Measurements from ENCODE around the gene HOXB3. TPM values are rescaled to one million over a fixed set of nuclear protein-coding genes. Genes with fewer than 3 reads are reported as not detected.
A peak's percentile ranks its signal among the peaks of the same experiment; 100 is the strongest.

The HOXB3 gene
- total RNA-seq, 2 donors from 2014 or later: 9.0 to 15.4 TPM

DNA sequence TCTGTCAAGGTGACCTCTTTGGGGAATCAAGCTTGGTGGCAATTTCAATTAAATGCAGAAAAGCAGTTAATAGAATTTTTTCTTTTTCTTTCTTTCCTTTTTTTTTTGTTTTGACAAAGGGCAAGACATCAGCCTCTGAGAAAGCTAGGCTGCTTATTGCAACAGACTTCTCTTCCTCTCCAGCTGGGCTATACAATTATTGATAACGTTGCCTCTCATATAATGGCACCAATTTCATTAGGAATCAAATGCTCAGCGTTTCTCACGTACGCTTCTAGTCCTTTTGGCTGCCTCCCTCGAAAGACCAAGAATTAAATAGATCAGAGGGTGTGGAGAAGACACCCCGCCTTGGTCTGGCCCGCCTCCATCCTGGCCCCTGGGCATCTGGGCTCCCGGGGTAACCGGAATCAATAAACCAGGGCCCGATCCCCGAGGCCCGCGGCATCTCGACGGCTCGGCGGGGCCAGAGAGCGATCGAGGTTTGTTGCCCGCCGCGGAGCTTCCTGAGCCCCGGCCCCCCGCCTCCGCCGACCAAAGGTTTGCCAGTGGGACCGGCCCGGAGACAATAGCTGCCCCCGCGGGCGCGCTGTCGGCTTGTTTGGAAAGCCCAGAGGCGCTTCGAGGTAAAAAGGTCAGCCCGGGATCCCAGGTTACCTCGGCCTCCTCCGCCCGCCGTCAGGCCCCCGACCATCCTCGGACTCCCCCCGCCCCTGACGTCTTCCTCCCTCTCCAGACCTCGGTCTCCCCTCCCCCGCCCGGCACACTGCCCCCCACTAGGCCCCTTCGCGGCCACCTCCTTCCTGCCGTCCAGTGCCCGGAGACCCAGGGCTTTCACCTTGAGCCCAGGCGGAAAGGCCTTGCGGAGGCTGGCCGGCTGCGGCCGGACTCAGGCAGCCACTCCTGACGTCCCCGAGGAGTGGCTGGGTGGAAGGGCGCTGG lies 63.2 kb downstream of the HOXB3 start:
- Mint-ChIP-seq H3K4me3 (peak overlapping the region; percentile 53), H3K9me3 (no peaks in the 10 kb centered on the region), H3K27me3 (peaks cover 22 to 23% of the 10 kb centered on the region in 2 donors), H3K27ac (no peak overlapping the region), H3K36me3 (peaks cover 5% of the 10 kb centered on the region), H3K4me1 (ENCODE audit: low read depth in 2 of 2) (peaks cover 5 to 11% of the 10 kb centered on the region in 2 donors)
- ATAC-seq (peak in 1 of 2 donors; percentile 24), DNase-seq (ENCODE audit: low spot score) (no peak)

DNA sequence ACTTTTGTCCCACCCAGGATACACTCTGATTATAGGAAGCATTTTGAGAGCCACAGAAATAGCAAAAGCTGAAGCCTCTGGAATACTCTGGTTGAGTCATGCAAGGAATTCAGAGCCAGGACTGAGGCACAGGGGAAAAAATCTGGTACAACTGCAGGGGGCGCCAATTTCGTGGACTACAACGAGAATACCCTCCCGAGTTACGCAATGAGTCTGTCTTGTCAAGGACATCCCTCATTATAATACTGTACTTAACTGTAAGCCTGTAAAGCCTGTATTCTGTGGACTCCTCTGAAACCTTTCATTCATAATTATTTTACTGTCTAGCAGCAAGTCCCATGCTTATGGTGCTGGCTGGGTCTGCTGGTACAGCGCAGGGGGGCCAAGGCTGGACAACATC lies 67.0 kb downstream of the HOXB3 start:
- Mint-ChIP-seq H3K4me3 (no peak overlapping the region), H3K27ac (no peak overlapping the region), H3K9me3 (no peaks in the 10 kb centered on the region), H3K27me3 (peaks cover 23 to 24% of the 10 kb centered on the region in 2 donors), H3K4me1 (ENCODE audit: low read depth in 2 of 2) (peaks cover 5 to 11% of the 10 kb centered on the region in 2 donors), H3K36me3 (peaks cover 5% of the 10 kb centered on the region)
- ATAC-seq: no peak
- DNase-seq (ENCODE audit: low spot score): no peak

DNA sequence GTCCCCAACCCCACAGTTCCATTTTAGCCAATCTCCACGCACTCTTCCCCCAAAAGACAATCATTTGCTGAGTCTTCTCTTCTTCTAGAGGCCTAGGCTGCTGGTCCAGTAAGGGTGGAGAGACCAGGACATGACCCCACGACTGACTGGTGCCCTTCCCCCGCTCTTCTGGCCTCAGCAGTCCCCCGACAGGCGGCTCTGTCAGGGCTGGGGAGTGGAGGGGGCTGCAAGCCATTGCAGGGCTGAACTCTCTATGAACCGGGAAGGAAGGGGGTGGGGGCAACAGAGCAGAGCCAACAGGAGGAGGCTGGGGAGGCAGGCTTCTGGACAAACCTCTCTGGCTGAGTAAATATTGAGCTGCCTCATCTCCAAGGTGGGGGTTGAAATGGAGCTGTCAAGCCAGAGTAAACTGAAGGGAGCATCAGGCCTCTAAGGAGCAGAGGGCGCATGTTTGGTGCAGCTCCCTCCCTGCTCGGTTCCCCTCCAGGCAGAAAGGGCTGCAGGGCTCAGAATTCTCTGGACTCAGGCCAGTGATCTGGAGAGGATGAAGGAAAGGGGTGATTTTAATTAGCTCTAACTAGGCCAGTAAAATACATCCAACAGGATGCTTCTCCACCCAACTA lies 67.9 kb downstream of the HOXB3 start:
- Mint-ChIP-seq H3K27me3 (peaks cover 23 to 29% of the 10 kb centered on the region in 2 donors), H3K36me3 (peaks cover 5% of the 10 kb centered on the region), H3K4me1 (ENCODE audit: low read depth in 2 of 2) (peaks cover 5 to 11% of the 10 kb centered on the region in 2 donors), H3K9me3 (no peaks in the 10 kb centered on the region), H3K27ac (no peak overlapping the region), H3K4me3 (no peak overlapping the region)
- no peak for ATAC-seq
- DNase-seq (ENCODE audit: low spot score): no peak

DNA sequence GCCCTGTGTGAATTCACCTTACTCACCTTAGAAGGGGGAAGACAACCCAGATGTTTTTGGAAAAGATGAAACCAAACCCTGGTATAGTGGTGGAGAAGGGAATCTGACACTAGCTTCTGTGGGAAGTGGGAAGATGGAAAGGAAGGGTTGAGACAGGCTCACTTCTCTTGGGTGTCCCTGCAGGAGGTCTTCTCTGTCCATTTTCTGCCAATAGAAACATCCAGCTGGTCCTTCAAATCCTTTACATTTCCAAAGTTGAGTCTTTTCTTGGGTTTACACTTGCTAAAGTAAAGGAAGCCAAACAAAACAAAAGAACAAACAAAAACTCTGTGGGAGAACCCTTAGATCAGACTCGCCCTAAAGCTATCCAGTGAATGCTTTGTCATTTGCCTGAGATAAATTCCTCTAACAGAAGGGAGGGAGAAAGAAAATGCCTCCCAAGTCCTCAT lies 69.4 kb downstream of the HOXB3 start:
- Mint-ChIP-seq H3K4me3 (no peak overlapping the region), H3K27me3 (peaks cover 14 to 21% of the 10 kb centered on the region in 2 donors), H3K36me3 (no peaks in the 10 kb centered on the region), H3K27ac (peak overlapping the region in 1 of 2 donors; percentile 47), H3K4me1 (ENCODE audit: low read depth in 2 of 2) (no peaks in the 10 kb centered on the region), H3K9me3 (no peaks in the 10 kb centered on the region)
- ATAC-seq (no peak), DNase-seq (ENCODE audit: low spot score) (no peak)

GRCh38 chr17:48519427-48519826 lies 70.6 kb downstream of the HOXB3 start:
- Mint-ChIP-seq H3K9me3 (no peaks in the 10 kb centered on the region), H3K27me3 (peaks cover 14 to 21% of the 10 kb centered on the region in 2 donors), H3K4me1 (ENCODE audit: low read depth in 2 of 2) (peaks cover 5 to 8% of the 10 kb centered on the region in 2 donors), H3K4me3 (no peak overlapping the region), H3K27ac (no peak overlapping the region), H3K36me3 (no peaks in the 10 kb centered on the region)
- ATAC-seq (no peak), DNase-seq (ENCODE audit: low spot score) (no peak)

DNA sequence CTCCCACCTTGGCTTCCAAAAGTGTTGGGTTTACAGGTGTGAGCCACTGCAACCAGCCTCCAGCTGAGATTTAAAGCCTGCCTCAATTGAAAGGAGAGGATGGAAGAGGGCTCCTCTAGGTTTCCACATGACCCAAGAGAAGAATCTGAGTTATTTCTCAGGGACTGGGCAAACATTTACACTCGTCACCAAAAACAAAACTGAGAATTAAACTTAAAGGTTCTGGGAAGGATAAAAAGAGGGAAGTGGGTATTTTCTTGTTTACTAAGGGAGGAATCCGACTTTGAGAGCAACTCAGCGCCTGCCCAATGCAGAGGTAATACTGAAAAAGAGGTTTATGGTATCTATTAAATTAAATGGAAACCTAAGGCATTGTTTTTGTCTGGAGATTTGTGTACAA lies 72.6 kb downstream of the HOXB3 start:
- peaks cover 14 to 27% of the 10 kb centered on the region in 2 donors for H3K27me3 Mint-ChIP-seq
- no peak overlapping the region for H3K4me3 Mint-ChIP-seq
- no peaks in the 10 kb centered on the region for H3K36me3 Mint-ChIP-seq
- ATAC-seq (no peak), DNase-seq (ENCODE audit: low spot score) (no peak)
- H3K4me1 Mint-ChIP-seq (ENCODE audit: low read depth in 2 of 2): peaks cover 19 to 25% of the 10 kb centered on the region in 2 donors
- H3K27ac Mint-ChIP-seq: no peak overlapping the region
- H3K9me3 Mint-ChIP-seq: no peaks in the 10 kb centered on the region

DNA sequence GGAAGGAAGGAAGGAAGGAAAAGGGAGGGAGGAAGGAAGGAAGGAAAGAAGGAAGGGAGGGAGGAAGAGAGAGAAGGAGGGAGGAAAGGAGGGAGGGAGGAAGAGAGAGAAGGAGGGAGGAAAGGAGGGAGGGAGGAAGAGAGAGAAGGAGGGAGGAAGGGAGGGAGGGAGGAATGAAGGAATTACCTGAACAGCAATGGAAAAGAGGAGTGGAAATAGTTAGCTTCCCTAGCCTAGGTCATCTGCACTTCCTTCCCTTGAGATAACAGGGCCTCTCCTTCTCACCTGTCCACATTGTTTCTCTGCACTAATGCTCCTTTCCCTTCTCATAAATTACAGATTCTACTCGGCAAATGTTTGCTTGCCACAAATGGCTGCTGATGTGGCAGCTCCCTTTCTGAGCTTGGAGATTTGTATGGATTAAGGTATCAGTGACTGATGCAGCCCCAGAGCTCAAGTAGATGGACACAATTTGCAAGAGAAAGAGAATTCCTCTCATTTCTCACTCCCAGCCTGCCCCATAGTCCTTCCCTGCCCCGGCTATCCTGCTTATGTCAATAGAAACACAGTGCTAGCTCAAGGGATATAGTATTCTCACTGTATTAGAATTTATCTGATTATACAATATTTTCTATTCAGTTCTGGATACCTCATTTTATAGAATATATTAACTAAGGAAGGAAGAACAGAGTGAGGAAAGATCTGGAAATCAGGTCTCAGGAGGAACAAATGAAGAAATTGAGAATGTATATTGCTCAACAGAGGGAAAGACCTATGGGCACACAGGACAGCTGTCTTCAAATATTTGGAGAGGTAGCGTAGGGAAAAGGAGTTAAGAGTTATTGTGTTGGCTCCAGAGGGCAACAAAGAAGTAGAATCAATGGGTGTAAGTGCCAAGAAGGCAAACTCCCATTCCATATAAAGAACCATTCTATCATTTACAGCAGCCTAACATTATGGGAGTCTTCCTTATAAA lies 73.8 kb downstream of the HOXB3 start:
- H3K9me3 Mint-ChIP-seq: no peaks in the 10 kb centered on the region
- H3K4me1 Mint-ChIP-seq (ENCODE audit: low read depth in 2 of 2): peaks cover 19 to 34% of the 10 kb centered on the region in 2 donors
- peaks cover 14 to 23% of the 10 kb centered on the region in 2 donors for H3K27me3 Mint-ChIP-seq
- H3K36me3 Mint-ChIP-seq: no peaks in the 10 kb centered on the region
- ATAC-seq: no peak
- H3K27ac Mint-ChIP-seq: peak overlapping the region; percentile 5 to 69
- DNase-seq (ENCODE audit: low spot score): no peak
- H3K4me3 Mint-ChIP-seq: no peak overlapping the region

DNA sequence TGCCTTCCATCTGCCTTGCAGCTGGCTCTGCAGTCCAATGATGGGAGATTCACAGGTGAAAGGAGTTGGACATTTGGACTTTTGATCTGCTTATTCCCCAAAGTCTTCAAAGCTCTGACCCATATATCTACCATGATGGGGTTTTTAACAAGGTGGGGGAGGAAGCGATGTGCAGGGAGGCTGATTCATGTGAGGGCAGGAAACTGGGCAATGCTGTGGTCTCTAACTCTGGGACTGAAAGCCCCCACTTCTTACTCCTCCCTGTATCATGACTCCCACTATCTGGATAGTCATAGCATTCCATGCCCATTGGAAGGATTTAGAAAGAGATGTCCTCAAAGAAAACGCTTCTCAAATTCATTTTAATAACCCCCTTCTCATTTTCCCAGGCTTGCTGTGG lies 75.6 kb downstream of the HOXB3 start:
- no peak for DNase-seq (ENCODE audit: low spot score)
- Mint-ChIP-seq H3K27ac (peak overlapping the region; percentile 16 to 49), H3K27me3 (peaks cover 14 to 23% of the 10 kb centered on the region in 2 donors), H3K4me1 (ENCODE audit: low read depth in 2 of 2) (peaks cover 28 to 44% of the 10 kb centered on the region in 2 donors), H3K9me3 (no peaks in the 10 kb centered on the region), H3K36me3 (no peaks in the 10 kb centered on the region), H3K4me3 (peak overlapping the region; percentile 65)
- ATAC-seq: peak in 1 of 2 donors; percentile 58

GRCh38 chr17:48513666-48514455 lies 76.2 kb downstream of the HOXB3 start:
- no peaks in the 10 kb centered on the region for H3K36me3 Mint-ChIP-seq
- DNase-seq (ENCODE audit: low spot score) (no peak), ATAC-seq (no peak)
- no peaks in the 10 kb centered on the region for H3K9me3 Mint-ChIP-seq
- peak overlapping the region; percentile 65 for H3K4me3 Mint-ChIP-seq
- H3K27me3 Mint-ChIP-seq: peaks cover 14 to 23% of the 10 kb centered on the region in 2 donors
- peaks cover 28 to 44% of the 10 kb centered on the region in 2 donors for H3K4me1 Mint-ChIP-seq (ENCODE audit: low read depth in 2 of 2)
- H3K27ac Mint-ChIP-seq: peak overlapping the region in 1 of 2 donors; percentile 49

DNA sequence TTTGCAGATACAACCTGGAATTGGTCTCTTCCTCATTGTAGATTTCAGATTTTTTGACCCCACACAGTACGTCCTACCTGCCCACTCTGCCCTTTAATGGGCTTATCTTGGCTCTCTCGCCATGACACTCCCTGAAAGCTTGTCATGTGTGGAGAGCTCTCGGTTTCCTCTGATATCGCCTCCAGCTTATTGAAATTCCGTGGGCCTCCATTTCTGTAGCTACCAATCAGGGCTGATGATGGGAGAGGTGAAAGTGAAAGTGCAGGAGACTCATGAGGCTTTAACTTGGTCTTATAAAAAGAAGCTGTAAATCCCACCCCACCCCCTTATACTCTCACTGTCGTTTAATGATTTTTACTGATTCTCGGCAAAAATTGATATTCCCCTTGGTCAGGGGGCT lies 76.9 kb downstream of the HOXB3 start:
- DNase-seq (ENCODE audit: low spot score) (no peak), ATAC-seq (no peak)
- Mint-ChIP-seq H3K9me3 (no peaks in the 10 kb centered on the region), H3K27ac (peak overlapping the region in 1 of 2 donors; percentile 81), H3K36me3 (no peaks in the 10 kb centered on the region), H3K4me1 (ENCODE audit: low read depth in 2 of 2) (peaks cover 32 to 44% of the 10 kb centered on the region in 2 donors), H3K4me3 (peak overlapping the region; percentile 57), H3K27me3 (peaks cover 14 to 26% of the 10 kb centered on the region in 2 donors)

GRCh38 chr17:48510761-48511604 lies 79.1 kb downstream of the HOXB3 start:
- Mint-ChIP-seq H3K4me3 (peak overlapping the region; percentile 73), H3K36me3 (no peaks in the 10 kb centered on the region), H3K9me3 (no peaks in the 10 kb centered on the region), H3K27me3 (peaks cover 14 to 21% of the 10 kb centered on the region in 2 donors), H3K4me1 (ENCODE audit: low read depth in 2 of 2) (peaks cover 33 to 51% of the 10 kb centered on the region in 2 donors), H3K27ac (peak overlapping the region; percentile 51 to 62)
- ATAC-seq (peak; percentile 73 to 85), DNase-seq (ENCODE audit: low spot score) (no peak)

- Mint-ChIP-seq H3K4me3 (peak overlapping the region; percentile 73), H3K36me3 (no peaks in the 10 kb centered on the region), H3K4me1 (ENCODE audit: low read depth in 2 of 2) (peaks cover 40 to 57% of the 10 kb centered on the region in 2 donors), H3K9me3 (no peaks in the 10 kb centered on the region), H3K27ac (peak overlapping the region; percentile 51 to 62), H3K27me3 (peaks cover 8 to 18% of the 10 kb centered on the region in 2 donors)
- ATAC-seq: no peak
- no peak for DNase-seq (ENCODE audit: low spot score)
These were observed 79.7 kb downstream of the HOXB3 start for GRCh38 chr17:48510381-48510760.
